K562 (cell line): ENCODE measurements around the gene FOXD2. TPM values are rescaled to one million over a fixed set of nuclear protein-coding genes. Genes with fewer than 3 reads are reported as not detected.

ENCODE experiments used
- AFF4 ChIP-seq: sonication (generic); formaldehyde crosslinking; IDR thresholded peaks from 2 replicates; pipeline ENCODE4 v1.8.0; 2023; ENCODE audit warnings: mild to moderate bottlenecking, missing genetic modification reagents
- ATF1 ChIP-seq, 2 experiments: fragments of 450-650 bp in 1 of 2; IDR thresholded peaks; 2 replicates each; pipeline ENCODE4 v1.6.1; 2016; ENCODE audit warnings: missing compliant biosample characterization in 1 of 2, missing genetic modification characterization in 1 of 2
- BCL6 ChIP-seq: fragments of 250-450 bp; sonication (Bioruptor Pico); IDR thresholded peaks from 2 replicates; pipeline ENCODE4 v1.4.0; 2020
- BHLHE40 ChIP-seq: IDR thresholded peaks from 2 replicates; pipeline ENCODE4 v1.6.1; 2011; ENCODE audit warnings: low read length, improper control_type of control experiment
- CC2D1A ChIP-seq: fragments of 450-650 bp; IDR thresholded peaks from 2 replicates; pipeline ENCODE4 v1.6.1; 2017; ENCODE audit warnings: mild to moderate bottlenecking
- ID3 ChIP-seq, 2 experiments: fragments of 250-450 bp in 1 of 2; fragments of 450-650 bp in 1 of 2; sonication (Bioruptor Pico) in 1 of 2; IDR thresholded peaks; 2 replicates each; pipeline versions ENCODE4 v1.6.1 to v1.8.0; 2016 to 2021; ENCODE audit warnings: mild to moderate bottlenecking in 2 of 2, moderate library complexity in 2 of 2, missing compliant biosample characterization in 1 of 2, missing genetic modification characterization in 1 of 2
- MAZ ChIP-seq, 2 experiments: fragments of 450-650 bp in 1 of 2; sonication (generic) in 1 of 2; formaldehyde crosslinking; IDR thresholded peaks in 1 of 2; conservative IDR thresholded peaks in 1 of 2; 2 replicates each; pipeline versions ENCODE4 v1.4.0 to v1.5.0; 2020; ENCODE audit warnings: mild to moderate bottlenecking in 1 of 2, missing genetic modification reagents in 1 of 2
- NR2C2 ChIP-seq, 2 experiments: fragments of 200-800 bp in 1 of 2; sonication (Bioruptor generic) in 1 of 2; sonication (generic) in 1 of 2; formaldehyde crosslinking in 1 of 2; IDR thresholded peaks; 2 replicates each; pipeline versions ENCODE4 v1.6.1 to v1.8.0; 2016 to 2022; ENCODE audit warnings: mild to moderate bottlenecking in 1 of 2, missing compliant biosample characterization in 1 of 2, missing genetic modification characterization in 1 of 2, missing genetic modification reagents in 1 of 2
- RCOR1 ChIP-seq, 2 experiments: IDR thresholded peaks; 2 replicates each; pipeline ENCODE4 v1.6.1; 2012; ENCODE audit warnings: low read depth in 2 of 2, low read length in 2 of 2, borderline replicate concordance in 1 of 2, improper control_type of control experiment in 1 of 2
- SLC30A9 ChIP-seq: fragments of 250-450 bp; sonication (Bioruptor Pico); IDR thresholded peaks from 2 replicates; pipeline ENCODE4 v1.8.0; 2022; ENCODE audit warnings: mild to moderate bottlenecking, moderate library complexity
- SREBF1 ChIP-seq: fragments of 150-350 bp; IDR thresholded peaks from 2 replicates; pipeline ENCODE4 v1.6.1; 2014; ENCODE audit warnings: antibody characterized with exemption, low read depth, low read length, borderline replicate concordance
- ZNF324 ChIP-seq: fragments of 250-450 bp; sonication (Bioruptor Pico); IDR thresholded peaks from 2 replicates; pipeline ENCODE4 v1.4.0; 2020; ENCODE audit warnings: mild to moderate bottlenecking
- ZNF384 ChIP-seq: IDR thresholded peaks from 2 replicates; pipeline ENCODE4 v1.6.1; 2012; ENCODE audit warnings: low read depth, low read length, improper control_type of control experiment
- polyA plus RNA-seq, 8 experiments: library from polyadenylated mRNA; depleted of rRNA in 4 of 8; stranded (reverse) in 5 of 8; unstranded in 3 of 8; fragments of >200 nt; fragmentation: Nextera tagmentation in 2 of 8; fragmentation: Illumina TruSeq in 1 of 8; extraction: Ambion mirVana in 2 of 8; extraction: Trizol in 1 of 8; gene quantifications; 2 replicates each; pipeline versions ENCODE4 v1.2.1 to v1.2.3, GENCODE V29; 2011 to 2014; ENCODE audit warnings: inconsistent platforms in 1 of 8, missing spikeins in 1 of 8
- total RNA-seq, 7 experiments: library from RNA; depleted of rRNA in 6 of 7; stranded (reverse); fragments of >200 nt in 6 of 7; fragmentation: Illumina TruSeq in 2 of 7; extraction: Trizol in 2 of 7; gene quantifications; 2 replicates each; pipeline versions ENCODE4 v1.2.1 to v1.2.3, GENCODE V29; 2011 to 2021; ENCODE audit warnings: low replicate concordance in 1 of 7
- TF ChIP-seq, protein P1 (sequence below): sonication (generic); formaldehyde crosslinking; IDR thresholded peaks from 2 replicates; pipeline ENCODE4 v1.5.0; 2020; ENCODE audit warnings: missing genetic modification reagents
- TF ChIP-seq, protein P2 (sequence below): sonication (generic); formaldehyde crosslinking; IDR thresholded peaks from 2 replicates; pipeline ENCODE4 v1.4.0; 2020; ENCODE audit warnings: mild to moderate bottlenecking, missing genetic modification reagents
- TF ChIP-seq, protein P3 (sequence below): sonication (generic); formaldehyde crosslinking; IDR thresholded peaks from 2 replicates; pipeline ENCODE4 v1.8.0; 2022; ENCODE audit warnings: missing genetic modification reagents, mild to moderate bottlenecking, borderline replicate concordance

The FOXD2 gene
- total and polyA plus RNA-seq, 9 of the 15 experiments (the other 6 are each of a cell fraction or from before 2014, with no cell fraction given) = 0.06 to 1.2 (median 0.22) TPM

DNA sequence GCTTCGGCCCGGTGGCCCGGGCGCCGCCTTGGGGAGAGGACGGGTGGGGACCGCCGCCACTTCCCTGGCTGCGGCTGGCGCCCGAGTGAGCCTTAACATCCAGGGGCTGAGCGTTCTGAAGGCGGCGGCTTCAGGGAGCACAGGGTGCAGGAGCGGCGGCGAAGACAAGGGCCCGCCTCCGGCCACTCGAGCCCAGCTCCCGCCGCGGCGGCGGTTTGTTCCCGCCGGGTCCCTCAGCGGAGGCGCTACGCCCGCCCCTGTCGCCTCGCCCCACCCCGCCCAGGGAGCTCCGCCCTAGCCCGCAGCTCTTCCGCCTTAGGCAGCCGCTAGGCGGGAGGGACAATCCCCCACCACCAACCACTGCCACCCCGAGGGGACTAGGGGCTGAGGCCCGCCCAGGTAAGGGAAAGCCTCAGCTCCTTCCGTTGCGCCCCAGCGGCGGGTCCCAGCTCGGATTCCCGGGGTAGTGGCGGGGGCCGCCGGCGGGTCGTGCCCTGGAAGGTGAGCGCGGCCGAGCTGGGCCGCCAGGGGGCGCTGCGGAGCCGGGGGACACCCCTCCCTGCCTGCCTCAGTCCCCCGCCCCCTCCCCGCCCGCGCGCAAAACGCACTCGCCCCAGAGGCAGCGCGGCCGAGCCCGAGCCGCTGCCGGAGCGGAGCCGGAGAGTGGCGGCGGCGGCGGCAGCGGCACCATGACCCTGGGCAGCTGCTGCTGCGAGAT is at the start of gene FOXD2 (continued):
- TF ChIP-seq ATF1 (CRISPR knock-in tag; IDR thresholded peaks at IDR 0.05) (no peak), ATF1 (tag; IDR thresholded peaks at IDR 0.05) (peak; percentile 55; the same call in 1 of the 2 replicates), ZNF324 (CRISPR knock-in tag) (no peak), RCOR1 (IDR thresholded peaks at IDR 0.05; ENCODE audit: borderline replicate concordance in 1 of 2, low read depth in 2 of 2, low read length in 2 of 2) (0 out of 4 replicates have a peak, but pooled peaks of 1 of the 2 experiments have one; percentile 19), ZNF384 (no peak), ID3 (CRISPR knock-in tag; IDR thresholded peaks at IDR 0.05) (no peak), ID3 (tag; IDR thresholded peaks at IDR 0.05) (no peak), BHLHE40 (no peak), SREBF1 (no peak), CC2D1A (no peak), MAZ (CRISPR knock-in tag; conservative IDR thresholded peaks at IDR 0.05 in 1 of 2, IDR thresholded peaks at IDR 0.05 in 1 of 2) (peak; percentile 99), NR2C2 (CRISPR knock-in tag; IDR thresholded peaks at IDR 0.05) (peak; percentile 46; the same call in 1 of the 2 replicates), NR2C2 (tag; IDR thresholded peaks at IDR 0.05) (no peak), BCL6 (CRISPR knock-in tag) (no peak), AFF4 (CRISPR knock-in tag) (peak; percentile 63; the same call in 1 of the 2 replicates), SLC30A9 (CRISPR knock-in tag) (no peak)
- TF ChIP-seq, protein P1, sequence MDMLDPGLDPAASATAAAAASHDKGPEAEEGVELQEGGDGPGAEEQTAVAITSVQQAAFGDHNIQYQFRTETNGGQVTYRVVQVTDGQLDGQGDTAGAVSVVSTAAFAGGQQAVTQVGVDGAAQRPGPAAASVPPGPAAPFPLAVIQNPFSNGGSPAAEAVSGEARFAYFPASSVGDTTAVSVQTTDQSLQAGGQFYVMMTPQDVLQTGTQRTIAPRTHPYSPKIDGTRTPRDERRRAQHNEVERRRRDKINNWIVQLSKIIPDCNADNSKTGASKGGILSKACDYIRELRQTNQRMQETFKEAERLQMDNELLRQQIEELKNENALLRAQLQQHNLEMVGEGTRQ = no peak
- TF ChIP-seq, protein P2, sequence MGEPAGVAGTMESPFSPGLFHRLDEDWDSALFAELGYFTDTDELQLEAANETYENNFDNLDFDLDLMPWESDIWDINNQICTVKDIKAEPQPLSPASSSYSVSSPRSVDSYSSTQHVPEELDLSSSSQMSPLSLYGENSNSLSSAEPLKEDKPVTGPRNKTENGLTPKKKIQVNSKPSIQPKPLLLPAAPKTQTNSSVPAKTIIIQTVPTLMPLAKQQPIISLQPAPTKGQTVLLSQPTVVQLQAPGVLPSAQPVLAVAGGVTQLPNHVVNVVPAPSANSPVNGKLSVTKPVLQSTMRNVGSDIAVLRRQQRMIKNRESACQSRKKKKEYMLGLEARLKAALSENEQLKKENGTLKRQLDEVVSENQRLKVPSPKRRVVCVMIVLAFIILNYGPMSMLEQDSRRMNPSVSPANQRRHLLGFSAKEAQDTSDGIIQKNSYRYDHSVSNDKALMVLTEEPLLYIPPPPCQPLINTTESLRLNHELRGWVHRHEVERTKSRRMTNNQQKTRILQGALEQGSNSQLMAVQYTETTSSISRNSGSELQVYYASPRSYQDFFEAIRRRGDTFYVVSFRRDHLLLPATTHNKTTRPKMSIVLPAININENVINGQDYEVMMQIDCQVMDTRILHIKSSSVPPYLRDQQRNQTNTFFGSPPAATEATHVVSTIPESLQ (CRISPR knock-in tag) = no peak
- TF ChIP-seq, protein P3, sequence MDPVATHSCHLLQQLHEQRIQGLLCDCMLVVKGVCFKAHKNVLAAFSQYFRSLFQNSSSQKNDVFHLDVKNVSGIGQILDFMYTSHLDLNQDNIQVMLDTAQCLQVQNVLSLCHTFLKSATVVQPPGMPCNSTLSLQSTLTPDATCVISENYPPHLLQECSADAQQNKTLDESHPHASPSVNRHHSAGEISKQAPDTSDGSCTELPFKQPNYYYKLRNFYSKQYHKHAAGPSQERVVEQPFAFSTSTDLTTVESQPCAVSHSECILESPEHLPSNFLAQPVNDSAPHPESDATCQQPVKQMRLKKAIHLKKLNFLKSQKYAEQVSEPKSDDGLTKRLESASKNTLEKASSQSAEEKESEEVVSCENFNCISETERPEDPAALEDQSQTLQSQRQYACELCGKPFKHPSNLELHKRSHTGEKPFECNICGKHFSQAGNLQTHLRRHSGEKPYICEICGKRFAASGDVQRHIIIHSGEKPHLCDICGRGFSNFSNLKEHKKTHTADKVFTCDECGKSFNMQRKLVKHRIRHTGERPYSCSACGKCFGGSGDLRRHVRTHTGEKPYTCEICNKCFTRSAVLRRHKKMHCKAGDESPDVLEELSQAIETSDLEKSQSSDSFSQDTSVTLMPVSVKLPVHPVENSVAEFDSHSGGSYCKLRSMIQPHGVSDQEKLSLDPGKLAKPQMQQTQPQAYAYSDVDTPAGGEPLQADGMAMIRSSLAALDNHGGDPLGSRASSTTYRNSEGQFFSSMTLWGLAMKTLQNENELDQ (CRISPR knock-in tag) = no peak
